HUES6 (cell line): ENCODE data around the gene RANBP6.
"Not testable (repeated sequence)": the region's sequence is repeated elsewhere in the genome, so short reads cannot be mapped to it uniquely, and the experiment has no call there.

Source experiments
- H3K27ac ChIP-seq: 2 replicates; pipeline ENCODE4 v1.7.0; 2013; ENCODE audit warnings: low read depth, mild to moderate bottlenecking, low read length, inconsistent platforms
- H3K27me3 ChIP-seq: 2 replicates; pipeline ENCODE4 v1.6.1; 2013; ENCODE audit warnings: low read length; ENCODE audit not compliant: control insufficient read depth, insufficient read depth
- H3K36me3 ChIP-seq: 2 replicates; pipeline ENCODE4 v1.6.1; 2013; ENCODE audit warnings: low read length; ENCODE audit not compliant: control insufficient read depth, insufficient read depth
- H3K4me1 ChIP-seq: 2 replicates; pipeline ENCODE4 v1.6.1; 2013; ENCODE audit warnings: low read length; ENCODE audit not compliant: control insufficient read depth, insufficient read depth
- H3K4me3 ChIP-seq: 2 replicates; pipeline ENCODE4 v1.5.1; 2013; ENCODE audit warnings: low read depth, low read length
- H3K9ac ChIP-seq: one replicate; pipeline ENCODE4 v1.6.1; 2013; ENCODE audit warnings: mild to moderate bottlenecking, low read length
- H3K9me3 ChIP-seq: 2 replicates; pipeline ENCODE4 v1.6.1; 2013; ENCODE audit warnings: low read depth, low read length; ENCODE audit not compliant: control insufficient read depth, insufficient read depth

Gene RANBP6

DNA sequence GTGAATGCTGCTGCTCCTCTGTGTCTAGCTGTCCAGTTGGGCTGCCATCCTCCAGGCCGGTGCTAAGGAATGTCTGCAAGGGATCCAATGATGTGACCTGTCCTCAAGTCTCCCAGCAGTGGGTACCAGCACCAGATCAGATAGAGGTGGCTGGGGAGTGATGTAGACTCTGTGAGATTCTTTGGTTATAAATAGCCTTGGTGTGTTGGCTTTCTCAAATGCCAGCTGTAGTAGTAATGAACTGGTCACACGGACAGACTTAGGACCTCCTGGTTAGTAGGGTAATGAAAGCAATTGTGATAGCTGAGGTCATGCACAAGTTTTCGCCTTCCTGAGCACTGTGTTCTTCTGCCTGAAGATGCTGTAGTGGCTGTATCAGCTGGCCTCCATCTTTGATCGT is 29.9 kb upstream of the RANBP6 start:
- H3K27ac ChIP-seq, result no peak overlapping the region
- no peaks in the 10 kb centered on the region for H3K9me3 ChIP-seq
- no peaks in the 10 kb centered on the region for H3K27me3 ChIP-seq
- no peaks in the 10 kb centered on the region for H3K36me3 ChIP-seq
- no peaks in the 10 kb centered on the region for H3K4me1 ChIP-seq
- H3K4me3 ChIP-seq, result no peak overlapping the region
- H3K9ac ChIP-seq, result no peak overlapping the region

DNA sequence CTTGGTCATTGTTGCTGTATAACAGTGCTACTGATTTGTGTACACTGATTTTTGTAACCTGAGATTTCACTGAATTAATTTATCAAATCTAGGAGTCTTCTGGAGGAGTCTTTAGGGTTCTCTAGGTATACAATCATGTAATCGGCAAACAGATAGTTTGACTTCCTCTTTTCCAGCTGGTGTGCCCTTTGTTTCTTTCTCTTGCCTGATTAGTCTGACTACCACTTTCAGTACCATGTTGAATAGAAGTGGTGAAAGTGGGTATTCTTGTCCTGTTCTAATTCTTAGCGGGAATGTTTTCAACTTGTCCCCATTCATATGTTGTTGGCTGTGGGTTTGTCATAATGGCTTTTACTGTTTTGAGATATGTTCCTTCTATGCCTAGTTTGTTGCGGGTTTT is 24.7 kb upstream of the RANBP6 start:
- Histone ChIP-seq H3K9ac (no peak overlapping the region), H3K36me3 (no peaks in the 10 kb centered on the region), H3K9me3 (no peaks in the 10 kb centered on the region), H3K27me3 (no peaks in the 10 kb centered on the region), H3K27ac (no peak overlapping the region), H3K4me1 (no peaks in the 10 kb centered on the region), H3K4me3 (no peak overlapping the region)

DNA sequence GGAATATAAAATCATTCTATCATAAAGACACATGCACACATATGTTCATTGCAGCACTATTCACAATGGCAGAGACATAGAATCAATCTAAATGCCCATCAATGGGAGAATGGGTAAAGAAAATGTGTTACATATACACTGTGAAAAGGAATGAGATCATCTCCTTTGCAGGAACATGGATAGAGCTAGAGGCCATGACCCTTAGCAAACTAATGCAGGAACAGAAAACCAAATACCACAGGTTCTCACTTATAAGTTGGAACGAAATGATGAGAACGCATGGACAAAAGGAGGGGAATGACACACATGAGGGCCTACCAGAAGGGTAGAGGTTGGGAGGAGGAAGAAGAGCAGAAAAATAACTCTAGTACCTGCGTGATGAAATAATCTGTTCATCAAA is 21.0 kb upstream of the RANBP6 start:
- no peak overlapping the region for H3K4me3 ChIP-seq
- no peaks in the 10 kb centered on the region for H3K9me3 ChIP-seq
- no peaks in the 10 kb centered on the region for H3K36me3 ChIP-seq
- no peaks in the 10 kb centered on the region for H3K4me1 ChIP-seq
- no peak overlapping the region for H3K9ac ChIP-seq
- no peaks in the 10 kb centered on the region for H3K27me3 ChIP-seq
- no peak overlapping the region for H3K27ac ChIP-seq

DNA sequence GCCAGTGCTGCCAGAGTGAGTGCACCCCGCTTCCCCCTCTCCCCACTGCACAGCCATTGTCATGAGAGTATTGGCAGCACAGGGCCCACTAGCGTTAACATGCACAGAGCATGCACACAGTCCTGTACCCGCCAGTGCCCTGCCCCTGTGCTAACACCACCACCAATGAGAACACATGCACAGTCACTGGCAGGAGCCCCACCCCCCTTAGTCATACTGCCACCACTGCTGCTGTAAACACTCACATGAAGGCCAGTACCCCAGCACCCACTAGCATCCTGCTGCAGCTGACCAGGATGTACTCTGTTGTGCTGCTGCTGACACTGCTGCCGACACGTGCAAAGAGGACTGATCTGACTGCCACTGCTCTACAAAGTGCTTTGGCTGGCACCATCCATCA is 19.5 kb upstream of the RANBP6 start:
- no peak overlapping the region for H3K4me3 ChIP-seq
- H3K27me3 ChIP-seq, result no peaks in the 10 kb centered on the region
- no peaks in the 10 kb centered on the region for H3K36me3 ChIP-seq
- H3K27ac ChIP-seq, result no peak overlapping the region
- no peaks in the 10 kb centered on the region for H3K9me3 ChIP-seq
- no peak overlapping the region for H3K9ac ChIP-seq
- no peaks in the 10 kb centered on the region for H3K4me1 ChIP-seq

GRCh38 chr9:6029604-6030274 is 14.3 kb upstream of the RANBP6 start:
- Histone ChIP-seq H3K9ac (no peak overlapping the region), H3K4me3 (no peak overlapping the region), H3K36me3 (no peaks in the 10 kb centered on the region), H3K27ac (no peak overlapping the region), H3K4me1 (peaks cover 3% of the 10 kb centered on the region; the same call in 1 of the 2 replicates), H3K27me3 (no peaks in the 10 kb centered on the region), H3K9me3 (no peaks in the 10 kb centered on the region)

GRCh38 chr9:6024035-6024554 is 8.7 kb upstream of the RANBP6 start:
- Histone ChIP-seq H3K9ac (no peak overlapping the region), H3K27ac (no peak overlapping the region), H3K36me3 (no peaks in the 10 kb centered on the region), H3K4me3 (no peak overlapping the region), H3K4me1 (peaks cover 3% of the 10 kb centered on the region; the same call in 1 of the 2 replicates), H3K9me3 (peaks cover 7% of the 10 kb centered on the region), H3K27me3 (no peaks in the 10 kb centered on the region)

DNA sequence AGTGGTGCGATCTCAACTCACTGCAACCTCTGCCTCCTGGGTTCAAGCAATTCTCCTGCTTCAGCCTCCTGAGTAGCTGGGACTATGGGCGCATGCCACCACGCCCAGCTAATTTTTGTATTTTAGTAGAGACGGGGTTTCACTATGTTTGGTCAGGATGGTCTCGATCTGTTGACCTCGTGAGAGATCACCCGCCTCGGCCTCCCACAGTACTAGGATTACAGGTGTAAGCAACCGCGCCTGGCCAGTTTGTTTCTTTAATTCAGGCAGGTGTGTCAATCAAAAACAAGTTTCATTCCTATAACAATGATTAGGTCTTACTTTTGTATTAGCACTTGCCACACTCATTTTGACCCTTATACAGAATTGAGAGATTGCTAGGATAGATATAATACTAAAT is 1.6 kb upstream of the RANBP6 start:
- not testable (repeated sequence) for H3K4me1 ChIP-seq, H3K27me3 ChIP-seq, H3K4me3 ChIP-seq, H3K9me3 ChIP-seq, H3K27ac ChIP-seq, H3K9ac ChIP-seq
- peaks cover 23% of the 10 kb centered on the region for H3K36me3 ChIP-seq

DNA sequence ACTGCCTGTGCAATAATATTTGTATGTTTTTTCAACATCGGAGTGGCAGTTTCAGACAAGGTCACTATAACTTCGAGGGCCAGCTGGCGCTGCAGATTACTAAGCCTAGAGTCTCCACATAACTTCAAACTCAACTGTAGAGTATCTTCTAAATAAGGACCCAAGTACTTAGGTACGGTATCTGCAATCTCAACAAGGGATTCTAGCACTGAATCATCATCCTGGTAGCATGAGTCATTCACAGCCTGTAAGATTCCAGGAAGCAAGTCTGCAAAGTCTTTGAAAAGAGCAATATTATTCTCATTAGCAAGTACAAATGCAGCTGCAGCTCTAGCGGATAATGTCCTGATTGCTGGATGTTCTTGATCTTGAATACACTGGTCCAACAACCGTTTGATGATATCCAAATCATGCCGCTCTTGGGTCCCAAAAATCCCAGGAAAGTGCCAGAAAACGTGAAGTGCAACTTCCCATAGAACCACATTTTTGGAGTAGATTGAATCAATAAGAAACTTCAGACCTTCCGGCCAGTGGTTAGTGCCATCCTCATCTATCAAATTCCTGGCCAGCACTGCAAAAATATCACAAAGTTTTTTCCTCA is 654 bp downstream of the RANBP6 start:
- H3K27ac ChIP-seq, result peak overlapping the region; percentile 83; the same call in 1 of the 2 replicates
- peak overlapping the region; percentile 90 for H3K9ac ChIP-seq
- peaks cover 23% of the 10 kb centered on the region for H3K36me3 ChIP-seq
- H3K27me3 ChIP-seq, result no peaks in the 10 kb centered on the region
- peaks cover 8% of the 10 kb centered on the region for H3K4me1 ChIP-seq
- H3K9me3 ChIP-seq, result no peaks in the 10 kb centered on the region
- peak overlapping the region; percentile 90 for H3K4me3 ChIP-seq

DNA sequence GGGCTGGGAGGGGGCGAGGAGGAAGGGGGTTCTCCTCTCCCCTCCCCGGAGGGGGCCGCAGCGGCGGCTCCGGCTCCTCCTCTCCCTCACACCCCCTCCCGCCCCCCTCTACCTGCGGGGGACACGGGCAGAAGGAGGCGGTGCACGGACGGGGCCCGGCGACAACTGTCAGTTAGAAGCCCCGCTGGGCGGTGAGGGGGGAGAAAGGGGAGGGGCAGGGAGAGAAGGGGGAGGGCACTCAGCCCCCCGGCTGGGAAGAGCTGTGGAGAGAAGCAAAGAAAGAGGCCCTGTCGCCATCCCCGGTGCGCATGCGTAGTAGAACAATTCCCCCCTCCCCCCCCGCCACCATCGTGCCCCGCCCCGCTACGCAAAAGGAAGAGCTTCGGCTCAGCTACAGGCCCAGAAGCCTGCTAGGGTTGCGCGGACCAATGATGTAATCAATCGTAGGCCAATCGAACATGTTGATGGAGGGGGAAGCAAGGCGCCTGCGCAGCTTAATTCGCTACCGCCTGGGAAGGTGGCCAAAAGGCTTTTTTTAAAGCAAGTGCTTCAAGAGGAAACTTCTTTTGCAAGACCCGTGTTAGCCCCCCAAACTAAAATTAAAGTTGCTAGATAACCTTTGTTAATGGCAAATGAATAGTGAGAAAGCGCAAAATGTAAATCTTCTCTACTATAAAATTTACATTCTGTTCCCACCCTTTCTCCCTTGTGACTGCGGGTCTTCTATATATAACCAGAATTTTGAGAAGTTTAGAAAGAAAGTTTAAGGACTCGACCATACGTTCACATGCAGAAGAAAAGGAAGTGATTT is 7.0 kb downstream of the RANBP6 start:
- Histone ChIP-seq H3K4me3 (peak overlapping the region; percentile 96), H3K36me3 (peaks cover 12% of the 10 kb centered on the region), H3K27me3 (no peaks in the 10 kb centered on the region), H3K27ac (peak overlapping the region; percentile 81; the same call in 1 of the 2 replicates), H3K9me3 (no peaks in the 10 kb centered on the region), H3K9ac (peak overlapping the region; percentile 44), H3K4me1 (peaks cover 3% of the 10 kb centered on the region; the same call in 1 of the 2 replicates)

DNA sequence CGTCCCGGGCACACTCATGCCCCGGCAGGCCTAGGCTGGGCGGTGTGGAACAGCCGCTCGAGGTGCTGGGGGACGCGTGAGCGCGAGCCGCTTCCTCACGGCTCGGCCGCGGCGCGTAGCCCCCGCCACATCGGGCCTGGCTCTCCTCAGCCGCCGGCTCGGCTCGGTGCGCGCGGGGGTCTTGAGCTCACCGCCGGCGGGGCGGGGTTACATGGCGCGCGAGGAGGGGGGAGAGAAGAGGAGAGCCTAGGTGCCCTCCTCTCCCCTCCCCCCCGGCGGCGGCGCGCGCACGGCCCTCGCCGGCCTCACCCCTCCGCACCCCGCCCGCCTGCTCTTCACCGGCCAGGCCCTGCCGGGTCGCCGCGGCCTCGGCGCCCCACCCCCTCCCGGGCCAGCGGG is 7.7 kb downstream of the RANBP6 start:
- H3K4me3 ChIP-seq, result peak overlapping the region; percentile 96
- H3K27ac ChIP-seq, result peak overlapping the region; percentile 81; the same call in 1 of the 2 replicates
- no peaks in the 10 kb centered on the region for H3K27me3 ChIP-seq
- peak overlapping the region; percentile 75 for H3K9ac ChIP-seq
- H3K4me1 ChIP-seq, result 0 out of 2 replicates have a peak, but pooled peaks cover 3% of the 10 kb centered on the region
- H3K36me3 ChIP-seq, result peaks cover 6% of the 10 kb centered on the region
- no peaks in the 10 kb centered on the region for H3K9me3 ChIP-seq
